Measurements from ENCODE around the gene LHFPL2. TPM values are rescaled to one million over a fixed set of nuclear protein-coding genes. Genes with fewer than 3 reads are reported as not detected.

Gene LHFPL2
- total RNA-seq, 1 experiment from 2014 or later, result 17.9 TPM

DNA sequence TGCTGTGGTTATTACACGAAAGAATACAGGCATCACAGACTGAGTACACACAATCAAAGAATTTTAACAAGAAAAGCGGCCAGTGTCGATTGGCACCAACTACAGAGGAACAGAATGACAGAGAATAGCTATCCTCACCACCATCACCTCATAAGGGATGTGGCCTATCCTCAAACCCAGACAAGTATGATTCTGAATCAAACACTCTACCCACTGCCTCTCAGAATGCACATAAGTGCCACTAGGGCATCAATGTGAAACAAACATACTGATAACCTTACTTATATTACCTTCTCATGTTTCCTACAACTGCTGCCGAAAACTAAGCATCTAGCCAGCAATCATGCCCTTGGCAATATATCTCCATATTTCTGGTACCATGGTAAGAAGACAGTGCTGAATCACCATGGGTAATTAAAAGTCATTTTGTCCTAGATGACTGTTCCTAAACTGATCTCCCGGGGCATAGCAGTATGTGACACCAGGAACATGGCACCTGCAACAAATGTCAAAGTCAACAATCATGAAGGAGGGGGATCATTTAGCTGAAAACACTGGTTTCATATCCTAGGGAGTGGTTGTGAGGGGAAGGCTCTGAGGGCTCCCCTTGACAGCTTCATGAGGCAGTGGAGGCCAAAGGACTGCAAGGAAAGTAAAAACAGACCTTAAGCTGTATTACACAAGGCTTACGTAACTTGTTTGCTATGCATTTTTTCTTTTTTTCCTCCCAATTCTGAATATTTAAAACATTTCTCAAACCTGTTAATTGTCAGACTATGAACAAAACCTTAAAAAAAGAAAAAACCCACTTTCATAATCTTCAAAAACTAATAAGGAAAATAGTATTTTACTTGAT lies 88.3 kb downstream of the LHFPL2 start:
- H4K20me1 ChIP-seq (ENCODE audit: insufficient read depth), result no peaks in the 10 kb centered on the region
- no peak overlapping the region for H3K9ac ChIP-seq (ENCODE audit: low read length)
- no peaks in the 10 kb centered on the region for H3K9me2 ChIP-seq (ENCODE audit: insufficient read depth)
- no peak overlapping the region for H3K27ac ChIP-seq (ENCODE audit: low read depth, low read length)
- DNase-seq (ENCODE audit: low read depth, low spot score), result no peak
- H3K4me1 ChIP-seq (ENCODE audit: control insufficient read depth in 1 of 2, insufficient read depth in 2 of 2, low read length in 2 of 2), result no peaks in the 10 kb centered on the region
- CTCF ChIA-PET, result no interaction called here
- H3K9me3 ChIP-seq (ENCODE audit: control insufficient read depth in 1 of 2, insufficient read depth in 1 of 2, low read depth in 1 of 2, low read length in 2 of 2), result no peaks in the 10 kb centered on the region
- intact Hi-C loops (cut with micrococcal nuclease), result no loop called here
- no TSS peak for BruUV-seq (replicated peaks)
- RAD21 ChIA-PET (ENCODE audit: low non-redundant PET in 1 of 2, low total read pairs in 2 of 2, uncharacterized antibody in 2 of 2, unreplicated experiment in 2 of 2), result no interaction called here
- H3K4me2 ChIP-seq (ENCODE audit: low read length), result no peak overlapping the region
- no peak overlapping the region for H2AFZ ChIP-seq (ENCODE audit: low read depth, low read length, poor library complexity, severe bottlenecking)
- peaks cover 4% of the 10 kb centered on the region; the same call in 1 of the 2 replicates for H3K79me2 ChIP-seq (ENCODE audit: insufficient read depth, low read length)
- TF ChIP-seq EGR1 (IDR thresholded peaks at IDR 0.05; ENCODE audit: low read depth) (no peak), POLR2A (IDR thresholded peaks at IDR 0.05; ENCODE audit: borderline replicate concordance, extremely low read depth, insufficient read depth, insufficient read length) (no peak), CBX3 (IDR thresholded peaks at IDR 0.05; ENCODE audit: low read depth) (no peak), TCF7L2 (IDR thresholded peaks at IDR 0.05; ENCODE audit: borderline replicate concordance, extremely low read depth, insufficient read depth, insufficient read length) (no peak)
- TF ChIP-seq, protein P1, sequence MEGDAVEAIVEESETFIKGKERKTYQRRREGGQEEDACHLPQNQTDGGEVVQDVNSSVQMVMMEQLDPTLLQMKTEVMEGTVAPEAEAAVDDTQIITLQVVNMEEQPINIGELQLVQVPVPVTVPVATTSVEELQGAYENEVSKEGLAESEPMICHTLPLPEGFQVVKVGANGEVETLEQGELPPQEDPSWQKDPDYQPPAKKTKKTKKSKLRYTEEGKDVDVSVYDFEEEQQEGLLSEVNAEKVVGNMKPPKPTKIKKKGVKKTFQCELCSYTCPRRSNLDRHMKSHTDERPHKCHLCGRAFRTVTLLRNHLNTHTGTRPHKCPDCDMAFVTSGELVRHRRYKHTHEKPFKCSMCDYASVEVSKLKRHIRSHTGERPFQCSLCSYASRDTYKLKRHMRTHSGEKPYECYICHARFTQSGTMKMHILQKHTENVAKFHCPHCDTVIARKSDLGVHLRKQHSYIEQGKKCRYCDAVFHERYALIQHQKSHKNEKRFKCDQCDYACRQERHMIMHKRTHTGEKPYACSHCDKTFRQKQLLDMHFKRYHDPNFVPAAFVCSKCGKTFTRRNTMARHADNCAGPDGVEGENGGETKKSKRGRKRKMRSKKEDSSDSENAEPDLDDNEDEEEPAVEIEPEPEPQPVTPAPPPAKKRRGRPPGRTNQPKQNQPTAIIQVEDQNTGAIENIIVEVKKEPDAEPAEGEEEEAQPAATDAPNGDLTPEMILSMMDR (IDR thresholded peaks at IDR 0.05 in 2 of 3, conservative IDR thresholded peaks at IDR 0.05 in 1 of 3; ENCODE audit: borderline replicate concordance in 1 of 3, insufficient read depth in 1 of 3, low read depth in 2 of 3, low read length in 2 of 3), result no peak
- H3K36me3 ChIP-seq (ENCODE audit: control insufficient read depth in 1 of 2, insufficient read depth in 2 of 2, low read length in 2 of 2), result no peaks in the 10 kb centered on the region
- ATAC-seq, result no peak
- POLR2A ChIA-PET, result no interaction called here
- no peak overlapping the region for H3K4me3 ChIP-seq (replicated peaks in 1 of 2; ENCODE audit: low read depth in 1 of 2, low read length in 2 of 2)
- no peaks in the 10 kb centered on the region for H3K27me3 ChIP-seq (ENCODE audit: insufficient read depth, low read length)

DNA sequence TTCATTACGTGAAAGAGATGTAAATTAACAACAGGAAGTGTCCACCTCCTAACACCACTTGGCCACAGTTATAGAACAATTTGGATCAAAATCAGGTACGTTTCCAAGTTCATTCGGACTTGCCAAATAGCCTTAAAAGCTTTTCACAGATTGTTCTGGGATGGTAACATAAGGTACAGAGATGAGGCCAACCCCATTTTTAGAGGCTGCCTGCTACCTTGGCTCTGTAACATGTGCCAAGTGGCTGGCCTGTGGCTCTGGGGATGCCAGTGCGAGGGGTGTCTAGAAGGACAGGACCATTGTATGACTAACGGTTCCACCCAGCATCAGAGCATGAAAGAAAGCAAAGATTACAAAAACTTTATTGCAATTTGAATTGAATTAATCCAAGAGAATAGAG lies 91.0 kb downstream of the LHFPL2 start:
- Histone ChIP-seq H3K9me3 (ENCODE audit: control insufficient read depth in 1 of 2, insufficient read depth in 1 of 2, low read depth in 1 of 2, low read length in 2 of 2) (no peaks in the 10 kb centered on the region), H3K36me3 (ENCODE audit: control insufficient read depth in 1 of 2, insufficient read depth in 2 of 2, low read length in 2 of 2) (no peaks in the 10 kb centered on the region), H3K27ac (ENCODE audit: low read depth, low read length) (no peak overlapping the region), H3K9me2 (ENCODE audit: insufficient read depth) (no peaks in the 10 kb centered on the region), H3K4me3 (replicated peaks in 1 of 2; ENCODE audit: low read depth in 1 of 2, low read length in 2 of 2) (no peak overlapping the region), H3K79me2 (ENCODE audit: insufficient read depth, low read length) (peaks cover 4% of the 10 kb centered on the region; the same call in 1 of the 2 replicates), H2AFZ (ENCODE audit: low read depth, low read length, poor library complexity, severe bottlenecking) (no peak overlapping the region), H3K9ac (ENCODE audit: low read length) (no peak overlapping the region), H4K20me1 (ENCODE audit: insufficient read depth) (no peaks in the 10 kb centered on the region), H3K4me2 (ENCODE audit: low read length) (no peak overlapping the region), H3K27me3 (ENCODE audit: insufficient read depth, low read length) (no peaks in the 10 kb centered on the region), H3K4me1 (ENCODE audit: control insufficient read depth in 1 of 2, insufficient read depth in 2 of 2, low read length in 2 of 2) (no peaks in the 10 kb centered on the region)
- ChIA-PET RAD21 (ENCODE audit: low non-redundant PET in 1 of 2, low total read pairs in 2 of 2, uncharacterized antibody in 2 of 2, unreplicated experiment in 2 of 2) (no interaction called here), CTCF (no interaction called here), POLR2A (no interaction called here)
- no peak for DNase-seq (ENCODE audit: low read depth, low spot score)
- TF ChIP-seq EZH2 (IDR thresholded peaks at IDR 0.05) (no peak), EGR1 (IDR thresholded peaks at IDR 0.05; ENCODE audit: low read depth) (no peak), SIN3A (IDR thresholded peaks at IDR 0.05; ENCODE audit: low read depth) (no peak), SRF (IDR thresholded peaks at IDR 0.05; ENCODE audit: low read depth) (no peak), CEBPB (IDR thresholded peaks at IDR 0.05; ENCODE audit: low read depth) (no peak), ZNF274 (IDR thresholded peaks at IDR 0.05; ENCODE audit: low read depth, low read length) (no peak), POLR2A (IDR thresholded peaks at IDR 0.05; ENCODE audit: borderline replicate concordance, extremely low read depth, insufficient read depth, insufficient read length) (no peak), EZH2phosphoT487 (IDR thresholded peaks at IDR 0.05; ENCODE audit: borderline replicate concordance) (no peak)
- TF ChIP-seq, protein P2, sequence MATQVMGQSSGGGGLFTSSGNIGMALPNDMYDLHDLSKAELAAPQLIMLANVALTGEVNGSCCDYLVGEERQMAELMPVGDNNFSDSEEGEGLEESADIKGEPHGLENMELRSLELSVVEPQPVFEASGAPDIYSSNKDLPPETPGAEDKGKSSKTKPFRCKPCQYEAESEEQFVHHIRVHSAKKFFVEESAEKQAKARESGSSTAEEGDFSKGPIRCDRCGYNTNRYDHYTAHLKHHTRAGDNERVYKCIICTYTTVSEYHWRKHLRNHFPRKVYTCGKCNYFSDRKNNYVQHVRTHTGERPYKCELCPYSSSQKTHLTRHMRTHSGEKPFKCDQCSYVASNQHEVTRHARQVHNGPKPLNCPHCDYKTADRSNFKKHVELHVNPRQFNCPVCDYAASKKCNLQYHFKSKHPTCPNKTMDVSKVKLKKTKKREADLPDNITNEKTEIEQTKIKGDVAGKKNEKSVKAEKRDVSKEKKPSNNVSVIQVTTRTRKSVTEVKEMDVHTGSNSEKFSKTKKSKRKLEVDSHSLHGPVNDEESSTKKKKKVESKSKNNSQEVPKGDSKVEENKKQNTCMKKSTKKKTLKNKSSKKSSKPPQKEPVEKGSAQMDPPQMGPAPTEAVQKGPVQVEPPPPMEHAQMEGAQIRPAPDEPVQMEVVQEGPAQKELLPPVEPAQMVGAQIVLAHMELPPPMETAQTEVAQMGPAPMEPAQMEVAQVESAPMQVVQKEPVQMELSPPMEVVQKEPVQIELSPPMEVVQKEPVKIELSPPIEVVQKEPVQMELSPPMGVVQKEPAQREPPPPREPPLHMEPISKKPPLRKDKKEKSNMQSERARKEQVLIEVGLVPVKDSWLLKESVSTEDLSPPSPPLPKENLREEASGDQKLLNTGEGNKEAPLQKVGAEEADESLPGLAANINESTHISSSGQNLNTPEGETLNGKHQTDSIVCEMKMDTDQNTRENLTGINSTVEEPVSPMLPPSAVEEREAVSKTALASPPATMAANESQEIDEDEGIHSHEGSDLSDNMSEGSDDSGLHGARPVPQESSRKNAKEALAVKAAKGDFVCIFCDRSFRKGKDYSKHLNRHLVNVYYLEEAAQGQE (IDR thresholded peaks at IDR 0.05; ENCODE audit: low read depth), result no peak
- TF ChIP-seq, protein P3, sequence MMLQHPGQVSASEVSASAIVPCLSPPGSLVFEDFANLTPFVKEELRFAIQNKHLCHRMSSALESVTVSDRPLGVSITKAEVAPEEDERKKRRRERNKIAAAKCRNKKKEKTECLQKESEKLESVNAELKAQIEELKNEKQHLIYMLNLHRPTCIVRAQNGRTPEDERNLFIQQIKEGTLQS (IDR thresholded peaks at IDR 0.05), result no peak
- intact Hi-C loops (cut with micrococcal nuclease), result no loop called here
- no peak for ATAC-seq
- no TSS peak for BruUV-seq (replicated peaks)
